ENCODE measurements around the gene GALNT2.

DNA sequence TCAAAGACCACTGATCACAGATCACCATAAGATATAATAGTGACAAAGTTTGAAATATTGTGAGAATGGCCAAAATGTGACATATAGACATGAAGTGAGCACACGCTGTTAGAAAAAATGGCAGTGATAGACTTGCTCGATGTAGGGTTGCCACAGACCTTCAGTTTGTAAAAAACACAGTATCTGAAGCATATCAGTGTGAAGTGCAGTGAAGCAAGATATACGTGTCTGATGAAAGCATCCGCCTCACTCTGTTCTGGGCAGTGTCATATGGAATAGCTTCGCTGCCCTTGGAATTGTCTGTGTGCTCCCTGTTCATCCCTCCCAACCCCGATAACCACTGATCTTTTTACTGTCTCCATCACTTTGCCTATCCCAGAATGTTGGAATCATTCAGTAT lies 50.7 kb downstream of the GALNT2 start:
- TF ChIP-seq EZH2 (IDR thresholded peaks at IDR 0.05; ENCODE audit: borderline replicate concordance), result no peak
- TF ChIP-seq CTCF (IDR thresholded peaks at IDR 0.05; ENCODE audit: poor library complexity), result no peak
- no peak for TF ChIP-seq EZH2phosphoT487 (IDR thresholded peaks at IDR 0.05; ENCODE audit: low read depth, severe bottlenecking, unreplicated experiment)
